A673 (cell line): ENCODE results near the gene ZNF816.

Source experiments
- EZH2 ChIP-seq: fragments of 200-600 bp; sonication (generic); IDR thresholded peaks from 2 replicates; pipeline ENCODE4 v1.6.1; 2017; ENCODE audit warnings: borderline replicate concordance, low read depth, mild to moderate bottlenecking, mixed read lengths, antibody characterized with exemption, low read length; ENCODE audit not compliant: poor library complexity, severe bottlenecking
- TF ChIP-seq, protein P1 (sequence below): fragments of 300-800, 200-600 bp; sonication (generic); conservative IDR thresholded peaks from 2 replicates; pipeline ENCODE4 v1.5.1; 2017; ENCODE audit warnings: low read depth, mild to moderate bottlenecking, antibody characterized with exemption, low read length, moderate library complexity, mixed read lengths

DNA sequence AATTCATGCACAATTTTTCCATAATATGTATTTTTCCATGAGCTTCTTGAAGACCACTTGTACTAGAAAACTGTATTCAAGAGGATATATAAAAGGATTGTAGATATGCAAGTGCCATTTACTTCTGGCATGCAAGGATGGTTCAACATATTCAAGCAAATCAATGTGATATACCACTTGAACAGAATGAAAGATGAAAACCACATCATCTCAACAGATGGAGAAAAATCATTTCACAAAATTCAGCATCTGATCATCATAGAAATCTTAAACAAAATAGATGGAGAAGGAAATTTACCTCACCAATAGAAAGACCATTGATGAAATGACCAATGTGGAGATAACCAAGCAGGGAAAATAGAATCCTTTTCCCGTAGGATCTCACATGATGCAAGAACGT, 5.1 kb upstream of the ZNF816 start:
- no peak for TF ChIP-seq EZH2
- TF ChIP-seq, protein P1, sequence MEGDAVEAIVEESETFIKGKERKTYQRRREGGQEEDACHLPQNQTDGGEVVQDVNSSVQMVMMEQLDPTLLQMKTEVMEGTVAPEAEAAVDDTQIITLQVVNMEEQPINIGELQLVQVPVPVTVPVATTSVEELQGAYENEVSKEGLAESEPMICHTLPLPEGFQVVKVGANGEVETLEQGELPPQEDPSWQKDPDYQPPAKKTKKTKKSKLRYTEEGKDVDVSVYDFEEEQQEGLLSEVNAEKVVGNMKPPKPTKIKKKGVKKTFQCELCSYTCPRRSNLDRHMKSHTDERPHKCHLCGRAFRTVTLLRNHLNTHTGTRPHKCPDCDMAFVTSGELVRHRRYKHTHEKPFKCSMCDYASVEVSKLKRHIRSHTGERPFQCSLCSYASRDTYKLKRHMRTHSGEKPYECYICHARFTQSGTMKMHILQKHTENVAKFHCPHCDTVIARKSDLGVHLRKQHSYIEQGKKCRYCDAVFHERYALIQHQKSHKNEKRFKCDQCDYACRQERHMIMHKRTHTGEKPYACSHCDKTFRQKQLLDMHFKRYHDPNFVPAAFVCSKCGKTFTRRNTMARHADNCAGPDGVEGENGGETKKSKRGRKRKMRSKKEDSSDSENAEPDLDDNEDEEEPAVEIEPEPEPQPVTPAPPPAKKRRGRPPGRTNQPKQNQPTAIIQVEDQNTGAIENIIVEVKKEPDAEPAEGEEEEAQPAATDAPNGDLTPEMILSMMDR, result no peak
